NCI-H2029 (cell line): Measurements from ENCODE around the gene TICAM2.

Experiments used
- DNase-seq: peaks from one replicate; lab custom pipeline; 2025; lab: John Stamatoyannopoulos, UW

TICAM2 gene

GRCh38 chr5:115568668-115569067 is 33.6 kb downstream of the TICAM2 start:
- no peak for DNase-seq

GRCh38 chr5:115565233-115565632 is 37.0 kb downstream of the TICAM2 start:
- DNase-seq: no peak

- no peak for DNase-seq
Measured at GRCh38 chr5:115561176-115561575, 41.1 kb downstream of the TICAM2 start.

- no peak for DNase-seq
Measured at GRCh38 chr5:115559524-115559923, 42.8 kb downstream of the TICAM2 start.

GRCh38 chr5:115558388-115558956 is 43.8 kb downstream of the TICAM2 start:
- DNase-seq: no peak

- no peak for DNase-seq
Measured at GRCh38 chr5:115557667-115558387, 44.5 kb downstream of the TICAM2 start.

- peak; percentile 28 for DNase-seq
Measured at GRCh38 chr5:115556276-115556675, 46.0 kb downstream of the TICAM2 start.

GRCh38 chr5:115555084-115555633 is 47.1 kb downstream of the TICAM2 start:
- no peak for DNase-seq

GRCh38 chr5:115553082-115553481 is 49.2 kb downstream of the TICAM2 start:
- DNase-seq: no peak

GRCh38 chr5:115551415-115551814 is 50.9 kb downstream of the TICAM2 start:
- no peak for DNase-seq

- DNase-seq: no peak
Measured at GRCh38 chr5:115549154-115549553, 53.1 kb downstream of the TICAM2 start.

- no peak for DNase-seq
Measured at GRCh38 chr5:115548683-115549082, 53.6 kb downstream of the TICAM2 start.

GRCh38 chr5:115545351-115545882 is 56.9 kb downstream of the TICAM2 start:
- no peak for DNase-seq

- peak; percentile 95 for DNase-seq
Measured at GRCh38 chr5:115544436-115545350, 57.6 kb downstream of the TICAM2 start, which contains the start of gene FEM1C. Gene FEM1C, minus strand, starts transcription at chr5:115544775. Its CDS starts 1,282 bp downstream, at chr5:115543493.

- DNase-seq: no peak
Measured at GRCh38 chr5:115544043-115544435, 58.2 kb downstream of the TICAM2 start.

- peak; percentile 49 for DNase-seq
Measured at GRCh38 chr5:115543365-115544042, 58.8 kb downstream of the TICAM2 start.

GRCh38 chr5:115542651-115543364 is 59.5 kb downstream of the TICAM2 start:
- DNase-seq: no peak

GRCh38 chr5:115542086-115542485 is 60.2 kb downstream of the TICAM2 start:
- no peak for DNase-seq

GRCh38 chr5:115541611-115542010 is 60.7 kb downstream of the TICAM2 start:
- DNase-seq: no peak

GRCh38 chr5:115535479-115536035 is 66.7 kb downstream of the TICAM2 start:
- DNase-seq: no peak

- DNase-seq: no peak
Measured at GRCh38 chr5:115532517-115532916, 69.8 kb downstream of the TICAM2 start.
